Endothelial cell (in vitro differentiated cells): ENCODE data around the gene RELB. TPM values are rescaled to one million over a fixed set of nuclear protein-coding genes. Genes with fewer than 3 reads are reported as not detected.
A peak's percentile ranks its signal among the peaks of the same experiment; 100 is the strongest.
"Not testable (repeated sequence)": the region's sequence is repeated elsewhere in the genome, so short reads cannot be mapped to it uniquely, and the experiment has no call there.

ENCODE experiments used
- DNase-seq: peaks from one replicate; pipeline ENCODE4 v3.0.0; 2021; ENCODE audit warnings: low spot score
- H3K27ac Mint-ChIP-seq: one replicate; pipeline ENCODE4 v1.8.0; 2021; ENCODE audit warnings: mixed read lengths, inconsistent platforms; ENCODE audit not compliant: unreplicated experiment
- H3K27me3 Mint-ChIP-seq: one replicate; pipeline ENCODE4 v1.8.0; 2021; ENCODE audit warnings: mild to moderate bottlenecking, moderate library complexity, mixed read lengths, inconsistent platforms; ENCODE audit not compliant: unreplicated experiment
- H3K36me3 Mint-ChIP-seq: one replicate; pipeline ENCODE4 v1.8.0; 2021; ENCODE audit warnings: mild to moderate bottlenecking, low read depth, mixed read lengths, inconsistent platforms; ENCODE audit not compliant: unreplicated experiment
- H3K4me1 Mint-ChIP-seq: one replicate; pipeline ENCODE4 v1.8.0; 2021; ENCODE audit warnings: mild to moderate bottlenecking, mixed read lengths, inconsistent platforms; ENCODE audit not compliant: unreplicated experiment
- H3K4me3 Mint-ChIP-seq: one replicate; pipeline ENCODE4 v1.8.0; 2021; ENCODE audit warnings: mild to moderate bottlenecking, mixed read lengths, inconsistent platforms; ENCODE audit not compliant: unreplicated experiment
- H3K9me3 Mint-ChIP-seq: one replicate; pipeline ENCODE4 v1.8.0; 2021; ENCODE audit warnings: mixed read lengths, inconsistent platforms; ENCODE audit not compliant: unreplicated experiment
- total RNA-seq: library from RNA; stranded (reverse); fragmentation: NEBNext Ultra II Directional; extraction: Animal tissue kit (Norgen Biotek cat#: 25700); gene quantifications from one replicate; pipeline ENCODE4 v1.2.1, GENCODE V29; 2021; ENCODE audit not compliant: unreplicated experiment
- TF ChIP-seq, protein P1 (sequence below): fragments of 200-600 bp; sonication (generic); IDR thresholded peaks from one replicate; pipeline ENCODE4 v1.5.0; 2021; ENCODE audit warnings: antibody characterized with exemption; ENCODE audit not compliant: unreplicated experiment

The RELB gene
- total RNA-seq, 1 donor from 2014 or later: 8.2 TPM

DNA sequence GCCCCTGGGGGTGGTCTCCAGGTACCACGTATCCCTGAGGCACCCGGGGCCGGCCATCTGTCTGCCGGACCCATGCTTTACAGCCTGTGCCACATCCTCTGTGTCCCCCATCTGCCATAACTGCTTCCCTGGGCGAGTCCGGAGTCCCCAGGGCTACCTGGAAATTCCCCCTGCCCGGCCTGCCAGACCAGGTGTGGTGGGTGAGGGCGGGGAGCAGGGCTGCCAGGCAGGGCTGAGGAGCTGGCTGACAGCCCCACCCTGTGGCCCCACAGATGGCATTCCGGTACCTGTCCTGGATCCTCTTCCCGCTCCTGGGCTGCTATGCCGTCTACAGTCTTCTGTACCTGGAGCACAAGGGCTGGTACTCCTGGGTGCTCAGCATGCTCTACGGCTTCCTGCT, 10.3 kb upstream of the RELB start:
- Mint-ChIP-seq H3K27me3 (peaks cover 9% of the 10 kb centered on the region), H3K36me3 (peaks cover 32% of the 10 kb centered on the region), H3K27ac (no peak overlapping the region), H3K9me3 (no peaks in the 10 kb centered on the region), H3K4me3 (no peak overlapping the region), H3K4me1 (no peaks in the 10 kb centered on the region)
- no peak for DNase-seq
- TF ChIP-seq, protein P1, sequence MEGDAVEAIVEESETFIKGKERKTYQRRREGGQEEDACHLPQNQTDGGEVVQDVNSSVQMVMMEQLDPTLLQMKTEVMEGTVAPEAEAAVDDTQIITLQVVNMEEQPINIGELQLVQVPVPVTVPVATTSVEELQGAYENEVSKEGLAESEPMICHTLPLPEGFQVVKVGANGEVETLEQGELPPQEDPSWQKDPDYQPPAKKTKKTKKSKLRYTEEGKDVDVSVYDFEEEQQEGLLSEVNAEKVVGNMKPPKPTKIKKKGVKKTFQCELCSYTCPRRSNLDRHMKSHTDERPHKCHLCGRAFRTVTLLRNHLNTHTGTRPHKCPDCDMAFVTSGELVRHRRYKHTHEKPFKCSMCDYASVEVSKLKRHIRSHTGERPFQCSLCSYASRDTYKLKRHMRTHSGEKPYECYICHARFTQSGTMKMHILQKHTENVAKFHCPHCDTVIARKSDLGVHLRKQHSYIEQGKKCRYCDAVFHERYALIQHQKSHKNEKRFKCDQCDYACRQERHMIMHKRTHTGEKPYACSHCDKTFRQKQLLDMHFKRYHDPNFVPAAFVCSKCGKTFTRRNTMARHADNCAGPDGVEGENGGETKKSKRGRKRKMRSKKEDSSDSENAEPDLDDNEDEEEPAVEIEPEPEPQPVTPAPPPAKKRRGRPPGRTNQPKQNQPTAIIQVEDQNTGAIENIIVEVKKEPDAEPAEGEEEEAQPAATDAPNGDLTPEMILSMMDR: no peak

DNA sequence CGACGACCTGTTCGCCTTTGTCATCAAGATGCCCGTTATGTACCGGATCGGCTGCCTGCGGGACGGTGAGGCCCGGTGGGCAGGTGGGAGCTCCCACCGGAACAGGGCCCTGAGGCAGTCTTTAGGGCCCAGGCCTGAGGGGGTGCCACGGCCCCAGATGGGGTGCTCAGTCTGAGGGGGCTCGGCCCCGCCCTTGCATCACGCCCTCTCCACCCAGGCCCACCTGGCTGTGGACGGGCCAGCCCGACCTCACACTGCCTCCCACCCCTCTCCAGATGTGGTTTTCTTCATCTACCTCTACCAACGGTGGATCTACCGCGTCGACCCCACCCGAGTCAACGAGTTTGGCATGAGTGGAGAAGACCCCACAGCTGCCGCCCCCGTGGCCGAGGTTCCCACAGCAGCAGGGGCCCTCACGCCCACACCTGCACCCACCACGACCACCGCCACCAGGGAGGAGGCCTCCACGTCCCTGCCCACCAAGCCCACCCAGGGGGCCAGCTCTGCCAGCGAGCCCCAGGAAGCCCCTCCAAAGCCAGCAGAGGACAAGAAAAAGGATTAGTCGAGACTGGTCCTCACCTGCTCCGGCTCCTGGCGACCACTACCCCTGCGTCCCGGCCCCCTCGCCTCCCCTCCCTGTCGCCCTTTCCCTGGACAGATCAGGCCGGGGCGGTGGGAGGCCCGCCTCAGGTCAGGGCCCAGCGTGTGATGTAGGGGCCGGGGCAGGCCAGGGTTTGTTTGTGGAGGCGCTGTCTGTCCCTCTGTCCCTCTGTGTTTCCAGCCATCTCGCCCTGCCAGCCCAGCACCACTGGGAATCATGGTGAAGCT, 8.7 kb upstream of the RELB start:
- H3K36me3 Mint-ChIP-seq: peaks cover 19% of the 10 kb centered on the region
- H3K27me3 Mint-ChIP-seq: peaks cover 7% of the 10 kb centered on the region
- no peaks in the 10 kb centered on the region for H3K9me3 Mint-ChIP-seq
- no peak overlapping the region for H3K27ac Mint-ChIP-seq
- TF ChIP-seq, protein P1: no peak
- H3K4me1 Mint-ChIP-seq: no peaks in the 10 kb centered on the region
- no peak overlapping the region for H3K4me3 Mint-ChIP-seq
- no peak for DNase-seq

DNA sequence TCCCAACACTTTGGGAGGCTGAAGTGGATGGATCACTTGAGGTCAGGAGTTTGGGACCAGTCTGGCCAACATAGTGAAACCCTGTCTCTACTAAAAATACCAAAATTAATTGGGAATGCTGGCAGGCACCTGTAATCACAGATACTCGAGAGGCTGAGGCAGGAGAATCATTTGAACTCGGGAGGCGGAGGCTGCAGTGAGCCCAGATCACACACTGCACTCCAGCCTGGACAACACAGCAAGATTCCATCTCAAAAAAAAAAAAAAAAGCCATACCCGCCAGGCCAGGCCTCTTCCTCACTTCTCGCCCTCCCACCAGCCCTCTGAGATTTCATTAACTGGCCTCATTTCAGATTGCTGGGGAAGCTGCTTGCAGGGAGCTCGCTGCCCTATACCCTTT, 7.7 kb upstream of the RELB start:
- TF ChIP-seq, protein P1: no peak

DNA sequence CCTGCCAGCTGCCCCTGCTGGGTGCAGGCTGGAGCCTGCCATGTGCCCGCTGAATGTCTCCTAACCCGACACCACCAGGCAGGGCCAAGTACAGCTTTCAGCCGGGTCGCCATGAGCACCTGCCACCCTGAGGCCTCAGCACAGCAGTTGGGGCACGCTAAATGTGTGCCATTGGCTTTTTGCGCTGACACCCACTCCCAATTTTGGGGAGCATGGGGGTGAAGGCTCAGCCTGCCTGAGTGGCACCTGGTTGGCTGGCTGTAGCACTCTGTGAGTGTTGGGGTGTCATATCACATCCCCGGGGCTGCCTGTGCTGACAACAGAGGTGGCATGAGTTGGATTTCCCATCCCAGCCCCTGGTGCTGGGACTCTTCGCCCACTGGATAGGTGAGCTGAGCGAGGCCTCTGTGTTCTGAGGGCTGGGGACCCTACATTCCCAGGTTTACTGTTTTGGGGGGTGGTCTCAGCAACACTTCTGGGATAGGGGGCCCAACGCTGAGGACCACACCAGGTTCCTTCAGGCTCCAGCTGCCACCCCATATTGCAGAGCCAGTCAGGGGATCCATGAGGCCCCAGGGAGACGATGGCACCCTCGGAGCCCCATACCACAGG, 7.2 kb upstream of the RELB start:
- no peaks in the 10 kb centered on the region for H3K9me3 Mint-ChIP-seq
- H3K4me3 Mint-ChIP-seq: no peak overlapping the region
- no peak for DNase-seq
- TF ChIP-seq, protein P1: no peak
- H3K27me3 Mint-ChIP-seq: peaks cover 3% of the 10 kb centered on the region
- no peaks in the 10 kb centered on the region for H3K4me1 Mint-ChIP-seq
- no peak overlapping the region for H3K27ac Mint-ChIP-seq
- H3K36me3 Mint-ChIP-seq: peaks cover 17% of the 10 kb centered on the region

More for the DNA sequence above, 7.7 kb upstream of the RELB start:
- Mint-ChIP-seq H3K4me1 (no peaks in the 10 kb centered on the region), H3K36me3 (peaks cover 20% of the 10 kb centered on the region), H3K27me3 (peaks cover 4% of the 10 kb centered on the region), H3K9me3 (no peaks in the 10 kb centered on the region), H3K4me3 (no peak overlapping the region), H3K27ac (no peak overlapping the region)
- DNase-seq: no peak

DNA sequence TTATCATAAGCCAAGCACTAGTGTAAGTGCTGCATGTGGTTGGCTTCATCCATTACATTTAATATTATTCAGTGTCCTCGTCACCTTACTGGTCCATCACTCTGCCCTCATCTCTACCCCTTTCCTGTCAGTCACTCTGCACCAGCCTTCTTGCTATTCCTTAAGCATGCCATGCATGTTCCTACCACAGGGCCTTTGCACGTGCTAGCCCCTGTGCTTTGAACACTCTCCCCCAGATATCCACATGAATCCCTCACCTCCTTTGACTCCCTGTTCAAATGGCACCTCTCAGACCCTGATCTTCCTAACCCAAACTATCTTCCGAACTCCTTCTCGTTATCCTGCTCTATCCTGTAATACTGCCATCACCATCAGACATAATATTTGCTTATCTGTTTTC, 3.2 kb upstream of the RELB start:
- peaks cover 5% of the 10 kb centered on the region for H3K36me3 Mint-ChIP-seq
- H3K27ac Mint-ChIP-seq: no peak overlapping the region
- H3K4me3 Mint-ChIP-seq: no peak overlapping the region
- DNase-seq: no peak
- no peaks in the 10 kb centered on the region for H3K9me3 Mint-ChIP-seq
- H3K4me1 Mint-ChIP-seq: no peaks in the 10 kb centered on the region
- peaks cover 2% of the 10 kb centered on the region for H3K27me3 Mint-ChIP-seq
- TF ChIP-seq, protein P1: no peak

DNA sequence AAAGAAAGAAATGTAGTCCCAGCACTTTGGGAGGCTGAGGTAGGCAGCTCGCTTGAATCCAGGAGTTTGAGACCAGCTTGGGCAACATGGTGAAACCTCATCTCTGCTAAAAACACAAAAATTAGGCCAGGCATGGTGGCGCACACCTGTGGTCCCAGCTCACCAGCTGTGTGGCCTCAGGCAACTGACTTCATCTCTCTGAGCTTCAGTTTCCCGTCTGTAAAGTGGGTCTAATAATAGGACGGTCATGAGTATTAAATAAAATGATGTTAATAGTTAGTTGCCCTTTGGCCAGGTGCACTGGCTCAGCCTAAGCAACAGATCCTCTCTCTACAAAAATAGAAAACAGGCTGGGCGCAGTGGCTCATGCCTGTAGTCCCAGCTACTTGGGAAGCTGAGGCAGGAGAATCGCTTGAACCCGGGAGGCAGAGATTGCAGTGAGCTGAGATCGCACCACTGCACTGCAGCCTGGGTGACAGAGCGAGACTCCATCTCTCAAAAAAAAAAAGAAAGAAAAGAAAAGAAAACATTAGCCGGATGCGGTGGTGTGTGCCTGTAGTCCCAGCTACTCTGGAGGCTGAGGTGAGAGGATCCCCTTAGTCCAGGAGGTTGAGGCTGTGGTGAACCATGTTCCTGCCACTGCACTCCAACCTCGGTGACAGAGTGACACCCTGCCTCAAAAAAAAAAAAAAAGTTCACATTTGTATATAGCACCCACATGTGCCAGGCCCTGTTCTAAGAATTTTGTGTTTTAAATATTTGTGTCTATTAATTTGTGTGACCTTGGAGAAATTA, 1.9 kb upstream of the RELB start:
- not testable (repeated sequence) for H3K9me3 Mint-ChIP-seq, H3K4me1 Mint-ChIP-seq, H3K27me3 Mint-ChIP-seq, DNase-seq, H3K36me3 Mint-ChIP-seq
- H3K27ac Mint-ChIP-seq: peak overlapping the region; percentile 36
- peak overlapping the region; percentile 51 for H3K4me3 Mint-ChIP-seq

DNA sequence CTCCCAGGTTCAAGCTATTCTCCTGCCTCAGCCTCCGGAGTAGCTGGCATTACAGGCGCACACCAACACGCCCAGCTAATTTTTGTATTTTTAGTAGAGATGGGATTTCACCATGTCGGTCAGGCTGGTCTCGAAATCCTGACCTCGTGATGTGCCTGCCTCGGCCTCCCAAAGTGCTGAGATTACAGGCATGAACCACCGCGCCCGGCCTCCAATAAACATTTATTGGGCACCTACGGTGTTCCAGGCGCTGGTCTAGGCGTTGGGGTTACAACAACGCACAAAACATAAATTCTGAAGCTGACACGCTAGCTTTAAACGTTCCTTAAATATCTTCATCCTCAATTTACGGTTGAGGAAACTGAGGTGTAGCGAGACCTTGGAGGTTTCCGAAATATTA, 599 bp upstream of the RELB start:
- not testable (repeated sequence) for H3K36me3 Mint-ChIP-seq, H3K27me3 Mint-ChIP-seq, H3K27ac Mint-ChIP-seq, H3K4me1 Mint-ChIP-seq, H3K9me3 Mint-ChIP-seq, DNase-seq
- peak overlapping the region; percentile 21 for H3K4me3 Mint-ChIP-seq
